HS-5 (cell line): ENCODE data around the gene FAAP24.
A peak's percentile ranks its signal among the peaks of the same experiment; 100 is the strongest.
"Not testable (repeated sequence)": the region's sequence is repeated elsewhere in the genome, so short reads cannot be mapped to it uniquely, and the experiment has no call there.

ENCODE experiments used
- DNase-seq: peaks from one replicate; pipeline ENCODE4 v3.0.0-alpha.2; 2012; ENCODE audit warnings: low read depth

FAAP24 gene

GRCh38 chr19:32971715-32972540 is at the start of gene FAAP24, which contains the start of gene CEP89:
Gene FAAP24 (plus strand): TSS chr19:32972242. CDS start chr19:32973197, 955 bp downstream.
Gene CEP89 (minus strand): TSS chr19:32971958. CDS start chr19:32971874, 84 bp downstream.
- DNase-seq: peak; percentile 99

- DNase-seq: no peak
These were observed 47.8 kb upstream of the FAAP24 start for GRCh38 chr19:32924200-32924599.

- DNase-seq: no peak
These were observed 43.2 kb upstream of the FAAP24 start for GRCh38 chr19:32928806-32929205.

- DNase-seq: no peak
These were observed 41.5 kb upstream of the FAAP24 start for GRCh38 chr19:32930567-32930966.

- DNase-seq: no peak
These were observed 38.5 kb upstream of the FAAP24 start for GRCh38 chr19:32933571-32933970.

- no peak for DNase-seq
These were observed 36.4 kb upstream of the FAAP24 start for GRCh38 chr19:32935629-32936028.

GRCh38 chr19:32936065-32936464 is 36.0 kb upstream of the FAAP24 start:
- DNase-seq: no peak

- DNase-seq: not testable (repeated sequence)
These were observed 30.8 kb upstream of the FAAP24 start for GRCh38 chr19:32941273-32941672.

- DNase-seq: no peak
These were observed 26.8 kb upstream of the FAAP24 start for GRCh38 chr19:32945260-32945659.

- DNase-seq: no peak
These were observed 5.3 kb upstream of the FAAP24 start for GRCh38 chr19:32966750-32967149.

- no peak for DNase-seq
These were observed 2.5 kb upstream of the FAAP24 start for GRCh38 chr19:32969549-32969948.

- no peak for DNase-seq
These were observed 938 bp upstream of the FAAP24 start for GRCh38 chr19:32971012-32971595.

GRCh38 chr19:32976223-32976805 is 4.3 kb downstream of the FAAP24 start:
- DNase-seq: peak; percentile 28

- no peak for DNase-seq
These were observed 5.2 kb downstream of the FAAP24 start for GRCh38 chr19:32977280-32977679.

GRCh38 chr19:32977813-32978212 is 5.8 kb downstream of the FAAP24 start:
- DNase-seq: not testable (repeated sequence)

GRCh38 chr19:32979807-32980206 is 7.8 kb downstream of the FAAP24 start:
- not testable (repeated sequence) for DNase-seq

GRCh38 chr19:32982488-32982887 is 10.4 kb downstream of the FAAP24 start:
- DNase-seq: not testable (repeated sequence)

- DNase-seq: not testable (repeated sequence)
These were observed 16.2 kb downstream of the FAAP24 start for GRCh38 chr19:32988254-32988653.

GRCh38 chr19:32988724-32989123 is 16.7 kb downstream of the FAAP24 start:
- DNase-seq: no peak

- DNase-seq: not testable (repeated sequence)
These were observed 23.9 kb downstream of the FAAP24 start for GRCh38 chr19:32995966-32996365.

- not testable (repeated sequence) for DNase-seq
These were observed 25.0 kb downstream of the FAAP24 start for GRCh38 chr19:32997061-32997464.

- DNase-seq: no peak
These were observed 25.8 kb downstream of the FAAP24 start for GRCh38 chr19:32997716-32998355.
